Lung (tissue), 12 donors: ENCODE measurements around the gene HSF2BP. TPM values are rescaled to one million over a fixed set of nuclear protein-coding genes. Genes with fewer than 3 reads are reported as not detected.

Experiments
- ATAC-seq: fragments of 200-7000 bp; cut with Tn5 transposase; one replicate; pipeline ENCODE4 v1.9.1; 2020; ENCODE audit warnings: moderate number of reproducible peaks; ENCODE audit not compliant: insufficient read depth, low FRiP score
- DNase-seq, 3 donors: peaks; one replicate each; pipeline ENCODE4 v3.0.0-alpha.2; 2013 to 2017
- H3K27ac ChIP-seq, 2 donors: one replicate each; pipeline ENCODE4 v1.5.1; 2013; ENCODE audit warnings: mild to moderate bottlenecking in 2 of 2, moderate library complexity in 2 of 2, control low read depth in 1 of 2, inconsistent platforms in 1 of 2, low read depth in 1 of 2, low read length in 1 of 2
- H3K27me3 ChIP-seq, 3 donors: one replicate each; pipeline ENCODE4 v1.5.1; 2013; ENCODE audit warnings: low read length in 2 of 3; ENCODE audit not compliant: control insufficient read depth in 3 of 3, insufficient read depth in 3 of 3
- H3K36me3 ChIP-seq, 4 donors: one replicate each; pipeline ENCODE4 v1.5.1; 2013; ENCODE audit warnings: low read length in 4 of 4, mild to moderate bottlenecking in 1 of 4, moderate library complexity in 1 of 4; ENCODE audit not compliant: control insufficient read depth in 4 of 4, insufficient read depth in 4 of 4
- H3K4me1 ChIP-seq, 5 donors: one replicate each; pipeline ENCODE4 v1.5.1; 2013; ENCODE audit warnings: low read length in 5 of 5, mild to moderate bottlenecking in 2 of 5, moderate library complexity in 1 of 5; ENCODE audit not compliant: control insufficient read depth in 5 of 5, insufficient read depth in 5 of 5
- H3K4me3 ChIP-seq: one replicate; pipeline ENCODE4 v1.5.1; 2013; ENCODE audit warnings: mild to moderate bottlenecking, control low read depth, moderate library complexity
- H3K9ac ChIP-seq, 2 donors: one replicate each; pipeline ENCODE4 v1.5.1; 2013; ENCODE audit warnings: low read length in 2 of 2, control low read depth in 1 of 2; ENCODE audit not compliant: insufficient read depth in 1 of 2
- H3K9me3 ChIP-seq, 4 donors: one replicate each; pipeline ENCODE4 v1.5.1; 2013; ENCODE audit warnings: low read length in 3 of 4, mild to moderate bottlenecking in 1 of 4, moderate library complexity in 1 of 4; ENCODE audit not compliant: control insufficient read depth in 4 of 4, insufficient read depth in 3 of 4
- WGBS, 2 donors: extraction: QIAGEN DNeasy Blood & Tissue Kit; methylation state at CpG; one replicate each; pipeline ENCODE4 v1.1.7; 2013; 5-methylcytosine and 5-hydroxymethylcytosine counted together
- polyA plus RNA-seq, 2 donors: library from polyadenylated mRNA; stranded (reverse); fragments of 200-250 nt; gene quantifications; one replicate each; pipeline ENCODE4 v1.2.1, GENCODE V29; 2013
- total RNA-seq, 2 donors: library from RNA; depleted of rRNA in 1 of 2; stranded (reverse); fragments of >200 nt in 1 of 2; gene quantifications; one replicate each; pipeline ENCODE4 v1.2.1, GENCODE V29; 2014 to 2021
- TF ChIP-seq, protein P1 (sequence below): IDR thresholded peaks from 2 replicates; pipeline ENCODE4 v1.5.1; 2012; ENCODE audit warnings: mild to moderate bottlenecking; ENCODE audit errors: control extremely low read depth, extremely low read depth
- donor health status: control.
- donor health status: control.
- donor health status: Bipolar disorder and iron deficiency.
- donor health status: healthy.
- donor health status: DM: yes; HTN: yes; CAD: no.

The HSF2BP gene
- total and polyA plus RNA-seq, 4 donors: 0.46 to 0.71 (median 0.57) TPM

DNA sequence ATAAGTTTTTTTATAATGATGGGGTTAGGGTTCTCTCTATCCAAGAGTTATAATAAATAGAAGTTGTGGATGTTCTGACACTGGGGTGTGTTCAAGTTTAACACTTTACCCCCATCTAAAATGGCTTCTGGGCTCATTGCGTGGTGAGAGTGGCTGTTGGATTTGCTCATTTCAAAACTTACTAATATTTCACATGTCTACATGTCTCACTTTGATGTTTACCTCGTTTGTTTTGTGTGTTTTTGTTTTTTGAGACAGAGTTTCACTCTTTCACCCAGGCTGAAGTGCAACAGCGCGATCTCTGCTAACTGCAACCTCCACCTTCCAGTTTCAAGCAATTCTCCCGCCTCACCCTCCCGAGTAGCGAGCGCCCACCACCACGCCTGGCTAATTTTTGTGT is 3.7 kb upstream of the HSF2BP start:
- TF ChIP-seq, protein P1, sequence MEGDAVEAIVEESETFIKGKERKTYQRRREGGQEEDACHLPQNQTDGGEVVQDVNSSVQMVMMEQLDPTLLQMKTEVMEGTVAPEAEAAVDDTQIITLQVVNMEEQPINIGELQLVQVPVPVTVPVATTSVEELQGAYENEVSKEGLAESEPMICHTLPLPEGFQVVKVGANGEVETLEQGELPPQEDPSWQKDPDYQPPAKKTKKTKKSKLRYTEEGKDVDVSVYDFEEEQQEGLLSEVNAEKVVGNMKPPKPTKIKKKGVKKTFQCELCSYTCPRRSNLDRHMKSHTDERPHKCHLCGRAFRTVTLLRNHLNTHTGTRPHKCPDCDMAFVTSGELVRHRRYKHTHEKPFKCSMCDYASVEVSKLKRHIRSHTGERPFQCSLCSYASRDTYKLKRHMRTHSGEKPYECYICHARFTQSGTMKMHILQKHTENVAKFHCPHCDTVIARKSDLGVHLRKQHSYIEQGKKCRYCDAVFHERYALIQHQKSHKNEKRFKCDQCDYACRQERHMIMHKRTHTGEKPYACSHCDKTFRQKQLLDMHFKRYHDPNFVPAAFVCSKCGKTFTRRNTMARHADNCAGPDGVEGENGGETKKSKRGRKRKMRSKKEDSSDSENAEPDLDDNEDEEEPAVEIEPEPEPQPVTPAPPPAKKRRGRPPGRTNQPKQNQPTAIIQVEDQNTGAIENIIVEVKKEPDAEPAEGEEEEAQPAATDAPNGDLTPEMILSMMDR: no peak
- H3K9me3 ChIP-seq: peaks cover 0 to 3% (median 0%) of the 10 kb centered on the region in 4 donors
- H3K36me3 ChIP-seq: peaks cover 2 to 13% (median 7%) of the 10 kb centered on the region in 4 donors
- DNase-seq (no peak), ATAC-seq (no peak)
- peaks cover 0 to 18% (median 9%) of the 10 kb centered on the region in 5 donors for H3K4me1 ChIP-seq
- no peak overlapping the region for H3K27ac ChIP-seq
- WGBS, 2 donors: 88 to 93% methylated on average over 9 of the region's 9 CpGs
- H3K27me3 ChIP-seq: no peaks in the 10 kb centered on the region
- no peak overlapping the region for H3K4me3 ChIP-seq
- H3K9ac ChIP-seq: no peak overlapping the region

DNA sequence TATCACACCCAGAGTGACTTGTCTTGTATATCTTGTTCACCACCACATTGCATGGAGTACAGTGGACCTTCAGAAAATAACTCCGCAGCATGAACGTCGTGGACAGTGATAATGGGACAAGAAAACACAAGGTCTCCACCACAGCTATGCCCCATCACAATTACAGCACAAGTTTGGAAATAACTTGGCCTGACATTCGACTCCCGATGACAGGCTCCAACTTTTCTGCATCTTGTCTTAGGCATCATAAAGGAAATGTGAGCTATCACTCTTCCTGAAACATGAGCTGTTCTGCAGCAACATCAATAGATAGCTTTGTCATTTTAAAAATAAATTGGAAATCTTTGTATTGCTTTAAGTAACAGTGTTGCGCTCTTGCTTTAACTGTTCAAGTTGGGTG is 3.0 kb upstream of the HSF2BP start:
- H3K4me3 ChIP-seq: no peak overlapping the region
- no peak overlapping the region for H3K9ac ChIP-seq
- WGBS, 2 donors: 70 to 73% methylated on average over 6 of the region's 6 CpGs
- H3K4me1 ChIP-seq: peaks cover 0 to 18% (median 9%) of the 10 kb centered on the region in 5 donors
- TF ChIP-seq, protein P1: no peak
- DNase-seq (no peak), ATAC-seq (no peak)
- H3K27ac ChIP-seq: no peak overlapping the region
- peaks cover 2 to 13% (median 7%) of the 10 kb centered on the region in 4 donors for H3K36me3 ChIP-seq
- peaks cover 0 to 3% (median 0%) of the 10 kb centered on the region in 4 donors for H3K9me3 ChIP-seq
- no peaks in the 10 kb centered on the region for H3K27me3 ChIP-seq

DNA sequence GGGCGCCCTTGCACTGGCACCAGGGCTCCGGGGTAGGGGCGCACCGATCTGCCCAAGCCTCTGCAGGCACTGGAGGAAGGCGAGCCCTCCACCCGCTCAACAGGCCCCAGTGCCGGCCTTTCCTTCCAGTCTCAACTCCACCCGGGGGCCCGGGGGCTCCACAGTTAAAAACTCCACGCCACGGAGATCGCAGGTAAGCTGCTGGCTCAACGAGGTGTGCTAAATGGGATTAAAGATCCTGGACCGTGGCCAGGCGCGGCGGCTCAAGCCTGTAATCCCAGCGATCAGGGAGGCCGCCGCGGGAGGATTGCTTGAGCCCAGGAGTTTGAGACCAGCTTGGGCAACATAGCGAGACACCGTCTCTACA is 536 bp downstream of the HSF2BP start:
- H3K27me3 ChIP-seq: no peaks in the 10 kb centered on the region
- no peak overlapping the region for H3K4me3 ChIP-seq
- H3K9ac ChIP-seq: peak overlapping the region in 1 of 2 donors; percentile 74
- 82 to 91% methylated on average over 23 of the region's 23 CpGs for WGBS, 2 donors
- peaks cover 0 to 8% (median 3%) of the 10 kb centered on the region in 4 donors for H3K36me3 ChIP-seq
- H3K4me1 ChIP-seq: peaks cover 0 to 18% (median 9%) of the 10 kb centered on the region in 5 donors
- no peak for DNase-seq
- H3K27ac ChIP-seq: peak overlapping the region; percentile 80 to 87
- no peak for ATAC-seq
- H3K9me3 ChIP-seq: no peaks in the 10 kb centered on the region
- TF ChIP-seq, protein P1: no peak

DNA sequence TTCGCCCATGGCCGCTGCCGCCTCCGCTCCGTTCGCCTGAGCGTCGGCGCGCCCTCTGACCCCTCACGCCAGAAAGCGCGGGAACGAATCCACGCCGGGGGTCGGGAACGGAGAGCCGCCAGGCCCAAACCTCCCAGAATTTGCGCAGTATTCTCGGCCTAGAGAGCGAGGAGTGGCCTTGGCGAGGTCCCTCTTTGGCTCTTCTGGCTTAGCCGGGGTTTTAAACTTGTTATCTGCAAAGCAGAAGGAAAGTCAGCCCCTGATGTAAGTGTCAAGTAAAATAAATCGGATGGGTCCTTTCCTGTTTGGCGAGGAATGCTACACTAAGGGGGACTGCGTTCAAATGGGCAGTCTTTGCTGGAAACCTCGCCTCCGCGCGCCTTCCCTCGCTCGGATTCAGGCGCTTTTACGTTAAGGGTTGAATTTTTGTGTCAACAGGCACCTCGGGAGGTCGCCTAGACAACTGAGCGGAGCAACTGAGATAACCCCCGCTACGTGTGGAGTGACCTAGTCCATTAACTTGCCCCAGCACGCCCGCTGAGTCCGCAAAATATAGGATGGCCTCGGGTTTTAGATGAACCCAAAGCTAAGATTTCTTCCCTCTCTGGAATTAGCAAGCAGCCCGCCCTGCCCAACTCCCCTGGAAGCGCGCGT is 1.1 kb downstream of the HSF2BP start:
- TF ChIP-seq, protein P1: no peak
- WGBS, 2 donors: 93 to 94% methylated on average over 48 of the region's 48 CpGs
- H3K4me3 ChIP-seq: no peak overlapping the region
- no peaks in the 10 kb centered on the region for H3K9me3 ChIP-seq
- peaks cover 0 to 18% (median 9%) of the 10 kb centered on the region in 5 donors for H3K4me1 ChIP-seq
- ATAC-seq (no peak), DNase-seq (no peak)
- peaks cover 0 to 8% (median 3%) of the 10 kb centered on the region in 4 donors for H3K36me3 ChIP-seq
- H3K27ac ChIP-seq: peak overlapping the region in 1 of 2 donors; percentile 65
- no peaks in the 10 kb centered on the region for H3K27me3 ChIP-seq
- no peak overlapping the region for H3K9ac ChIP-seq
